HepG2 (cell line): ENCODE data around the gene MTHFD2. TPM values are rescaled to one million over a fixed set of nuclear protein-coding genes. Genes with fewer than 3 reads are reported as not detected.

Source experiments
- ARID3A ChIP-seq: IDR thresholded peaks from 2 replicates; pipeline ENCODE4 v1.6.1; 2012; ENCODE audit warnings: low read depth, low read length, improper control_type of control experiment
- ARID5B ChIP-seq: IDR thresholded peaks from 2 replicates; pipeline ENCODE4 v1.4.0; 2020; ENCODE audit warnings: mild to moderate bottlenecking, missing genetic modification reagents
- CHD4 ChIP-seq: fragments of 200-600 bp; sonication (generic); IDR thresholded peaks from 2 replicates; pipeline ENCODE4 v1.7.0; 2017; ENCODE audit warnings: mild to moderate bottlenecking, low read length, borderline replicate concordance
- CREB3 ChIP-seq: sonication (generic); formaldehyde crosslinking; IDR thresholded peaks from 2 replicates; pipeline ENCODE4 v1.5.0; 2020; ENCODE audit warnings: missing genetic modification reagents
- HNF1A ChIP-seq, 2 experiments: sonication (generic) in 1 of 2; formaldehyde crosslinking in 1 of 2; IDR thresholded peaks; 2 replicates each; pipeline versions ENCODE4 v1.4.0 to v1.6.1; 2016 to 2020; ENCODE audit warnings: borderline replicate concordance in 1 of 2, low read depth in 1 of 2, mild to moderate bottlenecking in 1 of 2, missing genetic modification reagents in 1 of 2
- NCOA5 ChIP-seq: sonication (generic); formaldehyde crosslinking; IDR thresholded peaks from 2 replicates; pipeline ENCODE4 v1.4.0; 2020; ENCODE audit warnings: missing genetic modification reagents
- NFYB ChIP-seq: sonication (generic); formaldehyde crosslinking; IDR thresholded peaks from 2 replicates; pipeline ENCODE4 v1.4.0; 2020; ENCODE audit warnings: missing genetic modification reagents
- RAD21 ChIP-seq: fragments of 450-650 bp; formaldehyde crosslinking; IDR thresholded peaks from 2 replicates; pipeline ENCODE4 v1.5.0; 2020; ENCODE audit warnings: mild to moderate bottlenecking
- U2AF2 ChIP-seq: fragments of 200-400 bp; formaldehyde crosslinking; IDR thresholded peaks from 2 replicates; pipeline ENCODE4 v1.6.1; 2017; ENCODE audit warnings: low read depth, mild to moderate bottlenecking, low read length
- ZFP91 ChIP-seq: sonication (generic); formaldehyde crosslinking; IDR thresholded peaks from 2 replicates; pipeline ENCODE4 v1.9.0; 2022; ENCODE audit warnings: missing genetic modification reagents, mild to moderate bottlenecking, borderline replicate concordance
- ZNF251 ChIP-seq: sonication (generic); formaldehyde crosslinking; IDR thresholded peaks from 2 replicates; pipeline ENCODE4 v1.9.0; 2021; ENCODE audit warnings: mild to moderate bottlenecking, missing genetic modification reagents
- ZNF292 ChIP-seq: sonication (generic); formaldehyde crosslinking; IDR thresholded peaks from 2 replicates; pipeline ENCODE4 v1.8.1; 2022; ENCODE audit warnings: mild to moderate bottlenecking, low read depth, missing genetic modification reagents, borderline replicate concordance
- ZNF569 ChIP-seq: sonication (generic); formaldehyde crosslinking; IDR thresholded peaks from 2 replicates; pipeline ENCODE4 v1.5.0; 2020; ENCODE audit warnings: mild to moderate bottlenecking, missing genetic modification reagents, moderate library complexity, borderline replicate concordance
- ZNF589 ChIP-seq: sonication (generic); formaldehyde crosslinking; conservative IDR thresholded peaks from 2 replicates; pipeline ENCODE4 v1.8.0; 2022; ENCODE audit warnings: mild to moderate bottlenecking, moderate library complexity, missing genetic modification reagents
- ZNF678 ChIP-seq: sonication (generic); formaldehyde crosslinking; IDR thresholded peaks from 2 replicates; pipeline ENCODE4 v1.4.0; 2020; ENCODE audit warnings: mild to moderate bottlenecking, missing genetic modification reagents
- ZNF713 ChIP-seq: sonication (generic); formaldehyde crosslinking; IDR thresholded peaks from 2 replicates; pipeline ENCODE4 v1.4.0; 2020; ENCODE audit warnings: mild to moderate bottlenecking, missing genetic modification reagents
- ZNF75D ChIP-seq: sonication (generic); formaldehyde crosslinking; IDR thresholded peaks from 2 replicates; pipeline ENCODE4 v1.8.1; 2023; ENCODE audit warnings: missing genetic modification reagents, mild to moderate bottlenecking, borderline replicate concordance
- polyA plus RNA-seq, 8 experiments: library from polyadenylated mRNA; depleted of rRNA in 3 of 8; stranded (reverse) in 7 of 8; unstranded in 1 of 8; fragments of >200 nt; fragmentation: Illumina TruSeq in 4 of 8; extraction: Trizol in 4 of 8; gene quantifications; 2 replicates each; pipeline versions ENCODE4 v1.2.1 to v1.2.3, GENCODE V29; 2011 to 2016; ENCODE audit warnings: low read depth in 4 of 8, missing spikeins in 1 of 8, mixed read lengths in 1 of 8; ENCODE audit not compliant: insufficient read depth in 1 of 8
- total RNA-seq, 5 experiments: library from RNA; depleted of rRNA; stranded (reverse); fragments of >200 nt; fragmentation: Illumina TruSeq; extraction: Trizol; gene quantifications; 2 replicates each; pipeline ENCODE4 v1.2.3, GENCODE V29; 2016; ENCODE audit warnings: low read depth in 1 of 5

MTHFD2 gene
- total and polyA plus RNA-seq, 2 of the 13 experiments (the other 11 are each of a cell fraction or from before 2014, with no cell fraction given), result 188 to 269 TPM

GRCh38 chr2:74267068-74267467 is 68.7 kb downstream of the MTHFD2 start (continued):
- TF ChIP-seq HNF1A (IDR thresholded peaks at IDR 0.05; ENCODE audit: low read depth) (no peak), HNF1A (CRISPR knock-in tag; IDR thresholded peaks at IDR 0.05; ENCODE audit: borderline replicate concordance) (no peak), NCOA5 (CRISPR knock-in tag) (no peak), ZNF75D (CRISPR knock-in tag) (no peak), RAD21 (CRISPR knock-in tag) (0 out of 2 replicates have a peak, but pooled peaks have one; percentile 26), CHD4 (no peak), CREB3 (CRISPR knock-in tag) (no peak), ZNF251 (no peak), ZFP91 (CRISPR knock-in tag) (no peak), ZNF292 (CRISPR knock-in tag) (no peak), ARID3A (peak; percentile 84), U2AF2 (no peak), ZNF678 (no peak), ZNF713 (CRISPR knock-in tag) (no peak), ARID5B (0 out of 2 replicates have a peak, but pooled peaks have one; percentile 40), ZNF589 (CRISPR knock-in tag) (no peak), ZNF569 (no peak), NFYB (no peak)
